Measurements from ENCODE around the gene ARID5B.

The ARID5B gene

GRCh38 chr10:62056219-62056618 lies 154.7 kb downstream of the ARID5B start:
- DNase-seq: no peak

GRCh38 chr10:62056698-62057097 lies 155.2 kb downstream of the ARID5B start:
- DNase-seq: no peak

- DNase-seq: no peak
These were observed 155.9 kb downstream of the ARID5B start for GRCh38 chr10:62057359-62057758.

- DNase-seq: no peak
These were observed 156.4 kb downstream of the ARID5B start for GRCh38 chr10:62057850-62058249.

- DNase-seq: no peak
These were observed 157.0 kb downstream of the ARID5B start for GRCh38 chr10:62058476-62058875.

- DNase-seq: no peak
These were observed 157.4 kb downstream of the ARID5B start for GRCh38 chr10:62058896-62059216.

GRCh38 chr10:62059217-62059920 lies 157.9 kb downstream of the ARID5B start:
- DNase-seq: no peak

GRCh38 chr10:62062028-62062427 lies 160.5 kb downstream of the ARID5B start:
- DNase-seq: no peak

GRCh38 chr10:62062752-62063512 lies 161.4 kb downstream of the ARID5B start:
- no peak for DNase-seq

- DNase-seq: no peak
These were observed 162.4 kb downstream of the ARID5B start for GRCh38 chr10:62063795-62064472.

- DNase-seq: no peak
These were observed 166.1 kb downstream of the ARID5B start for GRCh38 chr10:62067560-62067959.

GRCh38 chr10:62068464-62068863 lies 167.0 kb downstream of the ARID5B start:
- no peak for DNase-seq

- DNase-seq: no peak
These were observed 168.1 kb downstream of the ARID5B start for GRCh38 chr10:62069452-62070178.

- peak in 1 of 2 donors; percentile 39 for DNase-seq
These were observed 170.4 kb downstream of the ARID5B start for GRCh38 chr10:62071846-62072281.

GRCh38 chr10:62072901-62073300 lies 171.4 kb downstream of the ARID5B start:
- no peak for DNase-seq

- no peak for DNase-seq
These were observed 171.9 kb downstream of the ARID5B start for GRCh38 chr10:62073429-62073828.

- no peak for DNase-seq
These were observed 173.9 kb downstream of the ARID5B start for GRCh38 chr10:62075414-62075813.

- no peak for DNase-seq
These were observed 174.4 kb downstream of the ARID5B start for GRCh38 chr10:62075912-62076311.

- no peak for DNase-seq
These were observed 175.4 kb downstream of the ARID5B start for GRCh38 chr10:62076891-62077290.

- DNase-seq: no peak
These were observed 176.0 kb downstream of the ARID5B start for GRCh38 chr10:62077330-62078015.

GRCh38 chr10:62079885-62080559 lies 178.5 kb downstream of the ARID5B start:
- no peak for DNase-seq

GRCh38 chr10:62080905-62081304 lies 179.4 kb downstream of the ARID5B start:
- DNase-seq: no peak

All from stimulated activated CD4-positive, alpha-beta T cell treated with anti-CD3 and anti-CD28 coated beads, Interleukin-2, amount 100 ng/mL, for 24 hours (primary cell).